ENCODE data around the gene APBB1IP.

DNA sequence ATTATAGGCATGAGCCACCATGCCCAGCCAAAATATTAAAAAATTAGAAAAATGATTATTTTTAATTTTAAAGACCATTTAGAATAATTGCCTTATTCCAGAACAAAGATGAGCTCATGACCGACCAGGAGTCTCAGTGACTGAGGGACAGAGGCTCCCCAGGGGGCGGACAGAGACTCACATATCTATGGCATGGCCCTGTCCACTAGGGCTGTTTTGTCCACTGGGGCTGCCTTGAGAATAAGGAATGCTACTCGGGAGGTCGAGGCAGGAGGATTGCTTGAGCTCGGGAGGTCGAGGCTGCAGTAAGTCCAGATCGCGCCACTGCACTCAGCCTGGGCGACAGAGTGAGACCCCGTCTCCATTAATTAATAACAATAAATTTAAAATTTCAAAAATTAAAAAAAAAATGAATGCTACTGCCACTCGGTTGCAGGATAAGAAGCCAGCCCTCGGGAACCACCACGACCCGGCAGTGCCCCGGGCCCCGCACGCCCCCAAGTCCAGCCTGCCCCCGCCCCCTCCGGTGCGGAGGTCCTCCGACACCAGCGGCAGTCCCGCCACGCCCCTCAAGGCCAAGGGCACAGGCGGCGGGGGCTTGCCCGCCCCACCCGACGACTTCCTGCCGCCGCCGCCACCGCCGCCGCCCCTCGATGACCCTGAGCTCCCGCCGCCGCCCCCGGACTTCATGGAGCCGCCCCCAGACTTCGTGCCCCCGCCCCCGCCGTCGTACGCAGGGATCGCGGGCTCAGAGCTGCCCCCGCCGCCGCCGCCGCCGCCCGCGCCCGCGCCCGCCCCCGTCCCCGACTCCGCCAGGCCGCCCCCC is 128.6 kb downstream of the APBB1IP start:
- no peak for TF ChIP-seq MYC (IDR thresholded peaks at IDR 0.05; ENCODE audit: borderline replicate concordance, low read length)
- TF ChIP-seq KDM5A (IDR thresholded peaks at IDR 0.05), result no peak
- TF ChIP-seq, protein P1, sequence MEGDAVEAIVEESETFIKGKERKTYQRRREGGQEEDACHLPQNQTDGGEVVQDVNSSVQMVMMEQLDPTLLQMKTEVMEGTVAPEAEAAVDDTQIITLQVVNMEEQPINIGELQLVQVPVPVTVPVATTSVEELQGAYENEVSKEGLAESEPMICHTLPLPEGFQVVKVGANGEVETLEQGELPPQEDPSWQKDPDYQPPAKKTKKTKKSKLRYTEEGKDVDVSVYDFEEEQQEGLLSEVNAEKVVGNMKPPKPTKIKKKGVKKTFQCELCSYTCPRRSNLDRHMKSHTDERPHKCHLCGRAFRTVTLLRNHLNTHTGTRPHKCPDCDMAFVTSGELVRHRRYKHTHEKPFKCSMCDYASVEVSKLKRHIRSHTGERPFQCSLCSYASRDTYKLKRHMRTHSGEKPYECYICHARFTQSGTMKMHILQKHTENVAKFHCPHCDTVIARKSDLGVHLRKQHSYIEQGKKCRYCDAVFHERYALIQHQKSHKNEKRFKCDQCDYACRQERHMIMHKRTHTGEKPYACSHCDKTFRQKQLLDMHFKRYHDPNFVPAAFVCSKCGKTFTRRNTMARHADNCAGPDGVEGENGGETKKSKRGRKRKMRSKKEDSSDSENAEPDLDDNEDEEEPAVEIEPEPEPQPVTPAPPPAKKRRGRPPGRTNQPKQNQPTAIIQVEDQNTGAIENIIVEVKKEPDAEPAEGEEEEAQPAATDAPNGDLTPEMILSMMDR (IDR thresholded peaks at IDR 0.05), result no peak
- TF ChIP-seq CBX8 (IDR thresholded peaks at IDR 0.05), result no peak
- TF ChIP-seq REST (IDR thresholded peaks at IDR 0.05), result no peak
- no peak for TF ChIP-seq SMC3 (IDR thresholded peaks at IDR 0.05)
- TF ChIP-seq, protein P2, sequence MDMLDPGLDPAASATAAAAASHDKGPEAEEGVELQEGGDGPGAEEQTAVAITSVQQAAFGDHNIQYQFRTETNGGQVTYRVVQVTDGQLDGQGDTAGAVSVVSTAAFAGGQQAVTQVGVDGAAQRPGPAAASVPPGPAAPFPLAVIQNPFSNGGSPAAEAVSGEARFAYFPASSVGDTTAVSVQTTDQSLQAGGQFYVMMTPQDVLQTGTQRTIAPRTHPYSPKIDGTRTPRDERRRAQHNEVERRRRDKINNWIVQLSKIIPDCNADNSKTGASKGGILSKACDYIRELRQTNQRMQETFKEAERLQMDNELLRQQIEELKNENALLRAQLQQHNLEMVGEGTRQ (IDR thresholded peaks at IDR 0.05), result no peak
- TF ChIP-seq, protein P3, sequence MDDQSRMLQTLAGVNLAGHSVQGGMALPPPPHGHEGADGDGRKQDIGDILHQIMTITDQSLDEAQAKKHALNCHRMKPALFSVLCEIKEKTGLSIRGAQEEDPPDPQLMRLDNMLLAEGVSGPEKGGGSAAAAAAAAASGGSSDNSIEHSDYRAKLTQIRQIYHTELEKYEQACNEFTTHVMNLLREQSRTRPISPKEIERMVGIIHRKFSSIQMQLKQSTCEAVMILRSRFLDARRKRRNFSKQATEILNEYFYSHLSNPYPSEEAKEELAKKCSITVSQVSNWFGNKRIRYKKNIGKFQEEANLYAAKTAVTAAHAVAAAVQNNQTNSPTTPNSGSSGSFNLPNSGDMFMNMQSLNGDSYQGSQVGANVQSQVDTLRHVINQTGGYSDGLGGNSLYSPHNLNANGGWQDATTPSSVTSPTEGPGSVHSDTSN (IDR thresholded peaks at IDR 0.05), result no peak
- TF ChIP-seq POLR2A (IDR thresholded peaks at IDR 0.05; ENCODE audit: low read length), result no peak
- no peak for TF ChIP-seq HDAC2 (IDR thresholded peaks at IDR 0.05)
- no peak for TF ChIP-seq KDM1A (IDR thresholded peaks at IDR 0.05; ENCODE audit: low read depth)
- TF ChIP-seq TP53 (CRISPR knock-in tag; IDR thresholded peaks at IDR 0.05), result no peak
- TF ChIP-seq CHD4 (IDR thresholded peaks at IDR 0.05; ENCODE audit: borderline replicate concordance), result no peak

All from A549 (cell line).